Endodermal cell (in vitro differentiated cells): ENCODE measurements around the gene ARTN. TPM values are rescaled to one million over a fixed set of nuclear protein-coding genes. Genes with fewer than 3 reads are reported as not detected.
A peak's percentile ranks its signal among the peaks of the same experiment; 100 is the strongest.

Source experiments
- DNase-seq: peaks from one replicate; pipeline ENCODE4 v3.0.0-alpha.2; 2017
- H3K27ac ChIP-seq: 2 replicates; pipeline ENCODE4 v1.5.1; 2013; ENCODE audit warnings: mild to moderate bottlenecking, low read depth, low read length, moderate library complexity
- H3K27me3 ChIP-seq: 2 replicates; pipeline ENCODE4 v1.6.1; 2013; ENCODE audit warnings: mild to moderate bottlenecking, low read length, moderate library complexity; ENCODE audit not compliant: insufficient read depth, control insufficient read depth, poor library complexity, severe bottlenecking
- H3K36me3 ChIP-seq: 2 replicates; pipeline ENCODE4 v1.7.0; 2013; ENCODE audit warnings: mild to moderate bottlenecking, low read length, moderate library complexity; ENCODE audit not compliant: control insufficient read depth, insufficient read depth
- H3K4me1 ChIP-seq: one replicate; pipeline ENCODE4 v1.7.0; 2013; ENCODE audit warnings: low read length; ENCODE audit not compliant: control insufficient read depth, insufficient read depth
- H3K4me3 ChIP-seq: 2 replicates; pipeline ENCODE4 v1.5.1; 2013; ENCODE audit warnings: mild to moderate bottlenecking, low read length, moderate library complexity
- H3K9ac ChIP-seq: 2 replicates; pipeline ENCODE4 v1.6.1; 2013; ENCODE audit warnings: mild to moderate bottlenecking, low read length, moderate library complexity; ENCODE audit not compliant: poor library complexity, severe bottlenecking; ENCODE audit errors: extremely low read depth
- H3K9me3 ChIP-seq: 2 replicates; pipeline ENCODE4 v1.6.1; 2013; ENCODE audit warnings: mild to moderate bottlenecking, low read length, moderate library complexity; ENCODE audit not compliant: control insufficient read depth
- H3K27ac Mint-ChIP-seq: 2 replicates; pipeline ENCODE4 v1.8.0; 2020; ENCODE audit warnings: mixed read lengths
- H3K27me3 Mint-ChIP-seq: 2 replicates; pipeline ENCODE4 v1.8.0; 2021; ENCODE audit warnings: mild to moderate bottlenecking, mixed read lengths; ENCODE audit not compliant: insufficient read depth
- H3K36me3 Mint-ChIP-seq: 2 replicates; pipeline ENCODE4 v1.8.0; 2020; ENCODE audit warnings: low read depth, mixed read lengths
- H3K4me1 Mint-ChIP-seq: 2 replicates; pipeline ENCODE4 v1.8.0; 2020; ENCODE audit warnings: mixed read lengths
- H3K4me3 Mint-ChIP-seq: 2 replicates; pipeline ENCODE4 v1.8.0; 2020; ENCODE audit warnings: mild to moderate bottlenecking, moderate library complexity, mixed read lengths
- H3K9me3 Mint-ChIP-seq: 2 replicates; pipeline ENCODE4 v1.8.0; 2020; ENCODE audit warnings: mild to moderate bottlenecking, mixed read lengths
- CTCF ChIP-seq: fragments of 200-600 bp; sonication (generic); conservative IDR thresholded peaks from 2 replicates; pipeline ENCODE4 v1.5.0; 2021; ENCODE audit warnings: antibody characterized with exemption, mild to moderate bottlenecking
- WGBS, 2 experiments: methylation state at CpG; one replicate each; pipeline versions ENCODE4 v1.1.5 to v1.1.7; 2013; ENCODE audit warnings: missing lambda C conversion rate in 2 of 2, mixed read lengths in 1 of 2; ENCODE audit not compliant: insufficient coverage in 1 of 2, insufficient read length in 1 of 2; 5-methylcytosine and 5-hydroxymethylcytosine counted together
- total RNA-seq, 2 donors: library from RNA; stranded (reverse); fragmentation: NEBNext Ultra II Directional in 1 of 2; extraction: Animal tissue kit (Norgen Biotek cat#: 25700) in 1 of 2; gene quantifications; 2 replicates in 1 of 2; 3 replicates in 1 of 2; pipeline ENCODE4 v1.2.1, GENCODE V29; 2021

ARTN gene
- total RNA-seq, 2 donors from 2014 or later, result 3.3 to 4.4 TPM

DNA sequence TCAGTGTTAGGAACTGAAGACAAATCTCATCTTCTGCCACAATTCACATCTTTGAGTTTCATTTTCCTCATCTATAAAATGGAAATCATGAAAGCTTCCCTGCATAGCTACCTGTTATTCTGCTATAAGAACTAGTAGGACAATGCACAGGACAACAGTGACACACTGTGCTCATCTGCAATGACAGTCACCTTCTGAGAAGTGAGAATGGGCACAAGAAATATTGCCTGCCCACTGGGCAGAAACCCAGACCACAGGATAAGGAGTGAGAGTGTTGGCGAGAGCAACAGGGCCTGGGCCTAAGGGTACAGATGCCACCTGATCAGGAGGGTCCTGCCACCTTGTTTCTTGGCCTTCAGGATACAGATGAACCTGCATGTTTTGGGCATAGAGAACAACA lies 23.3 kb upstream of the ARTN start:
- peaks cover 32% of the 10 kb centered on the region for H3K4me1 Mint-ChIP-seq
- no peak overlapping the region for H3K27ac Mint-ChIP-seq
- H3K4me1 ChIP-seq, result peaks cover 20% of the 10 kb centered on the region
- H3K36me3 Mint-ChIP-seq, result no peaks in the 10 kb centered on the region
- no peaks in the 10 kb centered on the region for H3K27me3 ChIP-seq
- peaks cover 8% of the 10 kb centered on the region for H3K27me3 Mint-ChIP-seq
- H3K9me3 ChIP-seq, result no peaks in the 10 kb centered on the region
- WGBS, 2 experiments, result 92% methylated on average over 1 of the region's 1 CpG; no CpG with 5 or more reads in 1 of the 2 experiments
- H3K9me3 Mint-ChIP-seq, result no peaks in the 10 kb centered on the region
- TF ChIP-seq CTCF, result no peak
- no peak overlapping the region for H3K4me3 Mint-ChIP-seq
- no peak overlapping the region for H3K4me3 ChIP-seq
- no peak for DNase-seq
- no peak overlapping the region for H3K9ac ChIP-seq
- no peak overlapping the region for H3K27ac ChIP-seq
- no peaks in the 10 kb centered on the region for H3K36me3 ChIP-seq

- TF ChIP-seq CTCF, result no peak
Measured at GRCh38 chr1:43912607-43913006, 21.0 kb upstream of the ARTN start.

DNA sequence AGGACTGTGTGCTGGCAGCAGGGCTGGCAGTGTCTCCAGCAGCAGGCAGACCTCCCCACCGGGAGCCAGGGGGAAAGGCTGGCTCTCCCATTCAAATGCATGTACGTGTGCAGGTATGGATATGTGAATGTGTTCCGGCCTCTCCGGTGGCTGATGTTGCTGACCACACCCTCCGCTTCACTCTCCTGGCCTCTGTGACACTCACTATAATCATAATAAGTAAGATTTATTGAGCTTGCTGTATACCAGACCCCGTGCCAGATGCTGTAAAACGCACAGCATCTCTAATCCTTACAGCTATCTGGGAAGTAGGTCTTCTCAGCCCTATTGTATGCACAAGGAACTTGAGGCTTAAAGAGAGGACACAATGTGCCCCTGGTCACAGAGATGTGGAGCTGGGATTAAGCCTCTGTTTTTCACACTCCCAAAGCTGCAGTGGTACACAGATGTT lies 20.5 kb upstream of the ARTN start:
- no peak for DNase-seq
- 85 to 100% methylated on average over 1 to 6 of the region's 7 CpGs for WGBS, 2 experiments
- Mint-ChIP-seq H3K9me3 (no peaks in the 10 kb centered on the region), H3K4me3 (peak overlapping the region; percentile 1), H3K4me1 (peaks cover 32% of the 10 kb centered on the region), H3K36me3 (no peaks in the 10 kb centered on the region), H3K27ac (peak overlapping the region; percentile 89), H3K27me3 (no peaks in the 10 kb centered on the region)
- Histone ChIP-seq H3K9me3 (no peaks in the 10 kb centered on the region), H3K9ac (peak overlapping the region; percentile 32), H3K4me1 (peaks cover 20% of the 10 kb centered on the region), H3K27ac (no peak overlapping the region), H3K36me3 (no peaks in the 10 kb centered on the region), H3K4me3 (no peak overlapping the region), H3K27me3 (no peaks in the 10 kb centered on the region)
- no peak for TF ChIP-seq CTCF

More at GRCh38 chr1:43912607-43913006, 21.0 kb upstream of the ARTN start:
- Histone ChIP-seq H3K36me3 (no peaks in the 10 kb centered on the region), H3K27ac (no peak overlapping the region), H3K27me3 (no peaks in the 10 kb centered on the region), H3K9me3 (no peaks in the 10 kb centered on the region), H3K4me3 (no peak overlapping the region), H3K9ac (peak overlapping the region; percentile 32), H3K4me1 (peaks cover 20% of the 10 kb centered on the region)
- H3K36me3 Mint-ChIP-seq, result no peaks in the 10 kb centered on the region
- no peaks in the 10 kb centered on the region for H3K27me3 Mint-ChIP-seq
- DNase-seq, result peak; percentile 91
- no peak overlapping the region for H3K4me3 Mint-ChIP-seq
- WGBS, 2 experiments, result 58 to 69% methylated on average over 2 of the region's 2 CpGs
- H3K27ac Mint-ChIP-seq, result peak overlapping the region; percentile 89
- H3K4me1 Mint-ChIP-seq, result peaks cover 32% of the 10 kb centered on the region
- no peaks in the 10 kb centered on the region for H3K9me3 Mint-ChIP-seq
